OCI-LY7 (cell line): ENCODE data around the gene THRAP3. TPM values are rescaled to one million over a fixed set of nuclear protein-coding genes. Genes with fewer than 3 reads are reported as not detected.
"Not testable (repeated sequence)": the region's sequence is repeated elsewhere in the genome, so short reads cannot be mapped to it uniquely, and the experiment has no call there.

Experiments used
- BruUV-seq: library from RNA; stranded (reverse); fragments of 400-500 nt; replicated peaks from 2 replicates; lab custom pipeline; 2021; lab: Mats Ljungman, UMichigan
- CTCF ChIA-PET: fragments of 300-600 bp; sonication (Branson Sonifier 250); formaldehyde crosslinking; loops from one replicate; lab custom pipeline; 2022; ENCODE audit warnings: antibody characterized with exemption; ENCODE audit not compliant: unreplicated experiment; lab: Charles Lee
- POLR2A ChIA-PET: fragments of 300-600 bp; sonication (Branson Sonifier 250); formaldehyde crosslinking; loops from one replicate; lab custom pipeline; 2022; ENCODE audit warnings: antibody characterized with exemption; lab: Charles Lee
- DNase-seq: peaks from one replicate; pipeline ENCODE4 v3.0.0-alpha.2; 2015; ENCODE audit warnings: low spot score
- H2AFZ ChIP-seq: fragments of 200-600 bp; sonication (generic), shearing (Covaris generic); 2 replicates; pipeline ENCODE4 v1.6.1; 2014; ENCODE audit warnings: mild to moderate bottlenecking, antibody characterized with exemption, low read length, moderate library complexity
- H3K27ac ChIP-seq: fragments of 200-600 bp; sonication (generic); 2 replicates; pipeline ENCODE4 v1.5.1; 2014; ENCODE audit warnings: mixed run types, low read depth, mild to moderate bottlenecking, moderate library complexity, low read length, inconsistent platforms; ENCODE audit not compliant: poor library complexity, severe bottlenecking
- H3K36me3 ChIP-seq: fragments of 200-600 bp; sonication (generic); 2 replicates; pipeline ENCODE4 v1.6.1; 2014; ENCODE audit warnings: mild to moderate bottlenecking, antibody characterized with exemption, low read length, moderate library complexity, mixed read lengths; ENCODE audit not compliant: insufficient read depth
- H3K4me1 ChIP-seq: fragments of 200-600 bp; sonication (generic); 2 replicates; pipeline ENCODE4 v1.5.1; 2014; ENCODE audit warnings: mild to moderate bottlenecking, low read length; ENCODE audit not compliant: insufficient read depth, poor library complexity, severe bottlenecking
- H3K4me2 ChIP-seq: fragments of 200-600 bp; sonication (generic); 2 replicates; pipeline ENCODE4 v1.6.1; 2014; ENCODE audit warnings: mild to moderate bottlenecking, low read length
- H3K4me3 ChIP-seq: fragments of 200-600 bp; sonication (generic); 2 replicates; pipeline ENCODE4 v1.5.1; 2014; ENCODE audit warnings: mild to moderate bottlenecking, low read depth, low read length; ENCODE audit not compliant: poor library complexity, severe bottlenecking
- H3K79me2 ChIP-seq: fragments of 200-600 bp; sonication (generic); 2 replicates; pipeline ENCODE4 v1.6.1; 2016; ENCODE audit warnings: low read depth, mild to moderate bottlenecking, low read length, moderate library complexity, mixed read lengths; ENCODE audit not compliant: insufficient read depth
- H3K9me2 ChIP-seq: fragments of 200-600 bp; sonication (generic); 2 replicates; pipeline ENCODE4 v1.6.1; 2016; ENCODE audit warnings: mild to moderate bottlenecking, low read length, mixed read lengths; ENCODE audit not compliant: insufficient read depth
- H3K9me3 ChIP-seq: fragments of 200-600 bp; sonication (generic); 2 replicates; pipeline ENCODE4 v1.6.1; 2014; ENCODE audit warnings: mild to moderate bottlenecking, mixed run types, low read length, mixed read lengths
- H4K20me1 ChIP-seq: fragments of 200-600 bp; sonication (generic); 2 replicates; pipeline ENCODE4 v1.6.1; 2014; ENCODE audit warnings: mild to moderate bottlenecking, antibody characterized with exemption, low read length, moderate library complexity, mixed read lengths; ENCODE audit not compliant: insufficient read depth
- EZH2phosphoT487 ChIP-seq: fragments of 200-600 bp; sonication (generic); IDR thresholded peaks from 2 replicates; pipeline ENCODE4 v1.6.1; 2018; ENCODE audit warnings: low read depth, borderline replicate concordance, mild to moderate bottlenecking, mixed run types, antibody characterized with exemption, low read length, moderate library complexity, mixed read lengths
- intact Hi-C: fragments of 100-400 bp; cut with micrococcal nuclease; formaldehyde crosslinking; loops from one replicate; pipeline ENCODE4 v1.10.0; 2022; ENCODE audit not compliant: unreplicated experiment
- total RNA-seq, 2 experiments: library from RNA; depleted of rRNA in 1 of 2; stranded (reverse); fragments of >200 nt in 1 of 2; shearing (Covaris generic) in 1 of 2; gene quantifications; 2 replicates each; pipeline ENCODE4 v1.2.3, GENCODE V29; 2014 to 2022
- TF ChIP-seq, protein P1 (sequence below): fragments of 200-600 bp; sonication (generic); conservative IDR thresholded peaks from 2 replicates; pipeline ENCODE4 v1.5.1; 2014; ENCODE audit warnings: mild to moderate bottlenecking, antibody characterized with exemption, low read length, moderate library complexity, mixed read lengths

Gene THRAP3
- total RNA-seq, 2 experiments from 2014 or later: 98.7 to 132 TPM

DNA sequence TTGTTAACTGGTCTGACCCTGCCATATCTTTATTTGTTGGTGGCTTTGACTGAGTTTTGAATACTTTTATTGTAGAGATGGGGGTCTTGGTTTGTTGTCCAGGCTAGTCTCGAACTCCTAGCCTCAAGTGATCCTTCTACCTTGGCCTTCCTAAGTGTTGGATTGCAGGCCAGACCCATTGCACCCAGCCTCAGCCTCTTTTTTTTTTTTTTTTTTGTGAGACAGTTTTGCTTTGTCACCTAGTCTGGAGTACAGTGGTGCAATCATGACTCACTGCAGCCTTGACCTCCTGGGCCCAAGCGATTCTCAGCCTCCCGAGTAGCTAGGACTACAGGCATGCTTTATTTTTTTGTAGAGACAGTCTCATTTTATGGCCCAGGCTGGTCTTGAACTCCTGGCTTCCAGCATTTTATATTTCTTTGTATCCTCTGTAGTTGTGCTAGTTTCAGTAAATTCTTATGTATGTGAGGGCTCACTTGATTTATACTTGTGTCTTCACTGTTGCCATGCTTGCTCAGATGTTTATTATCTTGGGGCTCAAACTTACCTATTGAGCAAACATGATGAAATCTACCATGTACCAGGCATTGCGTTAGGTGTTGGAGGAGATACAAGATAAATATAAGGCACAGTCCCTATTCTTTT is 24.1 kb downstream of the THRAP3 start:
- ChIA-PET POLR2A (interaction anchor here (0.7 kb wide), 2 partner anchors 57 to 374 kb away, joined by 4 read pairs; no protein-coding TSS in a partner anchor), CTCF (no interaction called here)
- Histone ChIP-seq H3K4me2 (no peak overlapping the region), H3K36me3 (peaks cover 64% of the 10 kb centered on the region), H3K4me1 (no peaks in the 10 kb centered on the region), H3K79me2 (peaks cover 95% of the 10 kb centered on the region), H3K9me2 (no peaks in the 10 kb centered on the region), H3K9me3 (no peaks in the 10 kb centered on the region), H3K4me3 (no peak overlapping the region), H2AFZ (no peak overlapping the region), H3K27ac (no peak overlapping the region), H4K20me1 (peaks cover 5% of the 10 kb centered on the region; the same call in 1 of the 2 replicates)
- no TSS peak for BruUV-seq
- DNase-seq: no peak
- TF ChIP-seq, protein P1, sequence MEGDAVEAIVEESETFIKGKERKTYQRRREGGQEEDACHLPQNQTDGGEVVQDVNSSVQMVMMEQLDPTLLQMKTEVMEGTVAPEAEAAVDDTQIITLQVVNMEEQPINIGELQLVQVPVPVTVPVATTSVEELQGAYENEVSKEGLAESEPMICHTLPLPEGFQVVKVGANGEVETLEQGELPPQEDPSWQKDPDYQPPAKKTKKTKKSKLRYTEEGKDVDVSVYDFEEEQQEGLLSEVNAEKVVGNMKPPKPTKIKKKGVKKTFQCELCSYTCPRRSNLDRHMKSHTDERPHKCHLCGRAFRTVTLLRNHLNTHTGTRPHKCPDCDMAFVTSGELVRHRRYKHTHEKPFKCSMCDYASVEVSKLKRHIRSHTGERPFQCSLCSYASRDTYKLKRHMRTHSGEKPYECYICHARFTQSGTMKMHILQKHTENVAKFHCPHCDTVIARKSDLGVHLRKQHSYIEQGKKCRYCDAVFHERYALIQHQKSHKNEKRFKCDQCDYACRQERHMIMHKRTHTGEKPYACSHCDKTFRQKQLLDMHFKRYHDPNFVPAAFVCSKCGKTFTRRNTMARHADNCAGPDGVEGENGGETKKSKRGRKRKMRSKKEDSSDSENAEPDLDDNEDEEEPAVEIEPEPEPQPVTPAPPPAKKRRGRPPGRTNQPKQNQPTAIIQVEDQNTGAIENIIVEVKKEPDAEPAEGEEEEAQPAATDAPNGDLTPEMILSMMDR: no peak
- no peak for TF ChIP-seq EZH2phosphoT487
- intact Hi-C loops: no loop called here

DNA sequence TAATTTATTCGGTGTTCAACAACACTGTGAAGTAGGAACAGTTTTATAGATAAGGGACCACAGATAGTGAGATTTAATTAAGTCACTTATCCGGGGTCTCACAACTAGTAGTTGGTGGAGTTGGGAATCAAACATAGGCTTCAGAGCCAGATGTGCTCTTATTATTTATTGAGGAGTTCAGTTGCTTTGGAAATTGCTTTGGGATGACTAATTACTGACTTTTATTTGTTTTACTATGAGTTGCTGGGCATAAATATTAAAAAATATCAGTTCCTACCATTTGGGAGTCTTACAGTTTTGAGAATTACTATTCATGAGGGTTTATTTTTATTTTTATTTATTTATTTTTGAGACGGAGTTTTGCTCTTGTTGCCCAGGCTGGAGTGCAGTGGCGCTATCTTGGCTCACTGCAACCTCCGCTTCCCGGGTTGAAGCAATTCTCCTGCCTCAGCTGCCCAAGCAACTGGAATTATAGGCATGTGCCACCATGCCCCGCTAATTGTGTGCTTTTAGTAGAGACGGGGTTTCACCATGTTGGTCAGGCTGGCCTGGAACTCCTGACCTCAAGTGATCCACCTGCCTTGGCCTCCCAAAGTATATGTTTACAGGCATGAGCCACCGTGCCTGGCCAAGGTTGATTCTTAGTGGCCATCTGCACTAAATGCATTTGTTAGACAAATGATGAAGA is 27.7 kb downstream of the THRAP3 start:
- intact Hi-C loops: no loop called here
- POLR2A ChIA-PET: no interaction called here
- H3K4me1 ChIP-seq: peaks cover 16% of the 10 kb centered on the region

DNA sequence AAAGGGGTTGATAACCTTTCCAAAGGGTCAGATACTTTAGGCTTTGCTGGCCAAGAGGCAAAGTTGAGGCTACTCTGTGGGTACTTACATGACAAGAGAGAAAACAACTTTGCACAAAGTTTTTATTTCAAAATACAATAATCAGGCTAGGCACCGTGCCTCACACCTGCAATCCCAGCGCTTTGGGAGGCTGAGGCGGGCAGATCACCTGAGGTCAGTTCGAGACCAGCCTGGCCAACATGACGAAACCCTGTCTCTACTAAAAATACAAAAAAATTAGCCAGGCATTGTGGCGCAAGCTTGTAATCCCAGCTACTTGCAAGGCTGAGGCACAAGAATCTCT is 28.2 kb downstream of the THRAP3 start:
- peaks cover 97% of the 10 kb centered on the region for H3K79me2 ChIP-seq
- H3K4me2 ChIP-seq, DNase-seq, POLR2A ChIA-PET, H3K4me3 ChIP-seq, H3K9me2 ChIP-seq, intact Hi-C loops, H3K27ac ChIP-seq, BruUV-seq, H2AFZ ChIP-seq, CTCF ChIA-PET, H3K9me3 ChIP-seq: not testable (repeated sequence)
- H4K20me1 ChIP-seq: peaks cover 10% of the 10 kb centered on the region
- H3K4me1 ChIP-seq: peaks cover 21% of the 10 kb centered on the region
- H3K36me3 ChIP-seq: peaks cover 69% of the 10 kb centered on the region

More for the DNA sequence above, 27.7 kb downstream of the THRAP3 start:
- CTCF ChIA-PET: no interaction called here
- H3K9me3 ChIP-seq: no peaks in the 10 kb centered on the region
- DNase-seq: no peak
- no peak overlapping the region for H3K4me3 ChIP-seq
- no peaks in the 10 kb centered on the region for H3K9me2 ChIP-seq
- BruUV-seq: no TSS peak
- no peak for TF ChIP-seq EZH2phosphoT487
- TF ChIP-seq, protein P1: no peak
- H3K4me2 ChIP-seq: no peak overlapping the region
- no peak overlapping the region for H3K27ac ChIP-seq
- H4K20me1 ChIP-seq: peaks cover 10% of the 10 kb centered on the region
- peaks cover 68% of the 10 kb centered on the region for H3K36me3 ChIP-seq
- peaks cover 97% of the 10 kb centered on the region for H3K79me2 ChIP-seq
- H2AFZ ChIP-seq: no peak overlapping the region
